NT2/D1 (cell line): ENCODE data around the gene CCT3.

ENCODE experiments used
- DNase-seq: peaks from one replicate; pipeline ENCODE4 v3.0.0-alpha.2; 2011; ENCODE audit warnings: low read depth, low spot score
- H3K27me3 ChIP-seq: 2 replicates; pipeline ENCODE4 v1.6.0; 2011; ENCODE audit warnings: mild to moderate bottlenecking; ENCODE audit not compliant: insufficient read length, insufficient read depth
- H3K36me3 ChIP-seq: 2 replicates; pipeline ENCODE4 v1.6.1; 2011; ENCODE audit warnings: mild to moderate bottlenecking, low read length, mixed read lengths; ENCODE audit not compliant: insufficient read depth, insufficient read length
- H3K4me1 ChIP-seq: 2 replicates; pipeline ENCODE4 v1.5.1; 2011; ENCODE audit not compliant: insufficient read depth, insufficient read length
- H3K4me3 ChIP-seq: 2 replicates; pipeline ENCODE4 v1.5.1; 2011; ENCODE audit warnings: low read depth; ENCODE audit not compliant: insufficient read length
- H3K9ac ChIP-seq: 2 replicates; pipeline ENCODE4 v1.6.0; 2011; ENCODE audit warnings: low read depth; ENCODE audit not compliant: insufficient read length
- H3K9me3 ChIP-seq: 2 replicates; pipeline ENCODE4 v1.5.1; 2011; ENCODE audit warnings: mild to moderate bottlenecking, low read length; ENCODE audit not compliant: insufficient read depth
- SUZ12 ChIP-seq: IDR thresholded peaks from 2 replicates; pipeline ENCODE4 v1.6.1; 2011; ENCODE audit not compliant: insufficient read length, insufficient read depth; ENCODE audit errors: extremely low read depth
- YY1 ChIP-seq: IDR thresholded peaks from 2 replicates; pipeline ENCODE4 v1.6.1; 2011; ENCODE audit not compliant: insufficient read length, insufficient read depth
- ZNF274 ChIP-seq: IDR thresholded peaks from 2 replicates; pipeline ENCODE4 v1.6.1; 2011; ENCODE audit warnings: mild to moderate bottlenecking, low read depth, low read length

The CCT3 gene

GRCh38 chr1:156384007-156384406 is 45.9 kb upstream of the CCT3 start:
- no peak for DNase-seq
- TF ChIP-seq YY1 (no peak), SUZ12 (no peak), ZNF274 (no peak)
- Histone ChIP-seq H3K4me1 (peaks cover 21% of the 10 kb centered on the region), H3K27me3 (peaks cover 49% of the 10 kb centered on the region), H3K4me3 (no peak overlapping the region), H3K36me3 (no peaks in the 10 kb centered on the region), H3K9me3 (no peaks in the 10 kb centered on the region), H3K9ac (no peak overlapping the region)

- peaks cover 40% of the 10 kb centered on the region for H3K27me3 ChIP-seq
- TF ChIP-seq SUZ12 = no peak
- TF ChIP-seq YY1 = no peak
- TF ChIP-seq ZNF274 = no peak
- no peaks in the 10 kb centered on the region for H3K36me3 ChIP-seq
- peaks cover 21% of the 10 kb centered on the region for H3K4me1 ChIP-seq
- no peak overlapping the region for H3K4me3 ChIP-seq
- H3K9me3 ChIP-seq = no peaks in the 10 kb centered on the region
- no peak overlapping the region for H3K9ac ChIP-seq
- peak; percentile 84 for DNase-seq
These were observed 44.9 kb upstream of the CCT3 start for GRCh38 chr1:156383023-156383422.

GRCh38 chr1:156382561-156382960 is 44.5 kb upstream of the CCT3 start:
- Histone ChIP-seq H3K36me3 (no peaks in the 10 kb centered on the region), H3K27me3 (peaks cover 36% of the 10 kb centered on the region), H3K9ac (no peak overlapping the region), H3K4me3 (no peak overlapping the region), H3K4me1 (peaks cover 18% of the 10 kb centered on the region), H3K9me3 (no peaks in the 10 kb centered on the region)
- DNase-seq = no peak
- TF ChIP-seq SUZ12 = no peak
- TF ChIP-seq YY1 = no peak
- TF ChIP-seq ZNF274 = no peak

- peak; percentile 84 for DNase-seq
- H3K27me3 ChIP-seq = peaks cover 11% of the 10 kb centered on the region
- H3K36me3 ChIP-seq = no peaks in the 10 kb centered on the region
- no peak overlapping the region for H3K4me3 ChIP-seq
- H3K4me1 ChIP-seq = peaks cover 19% of the 10 kb centered on the region
- no peak overlapping the region for H3K9ac ChIP-seq
- no peak for TF ChIP-seq SUZ12
- no peak for TF ChIP-seq YY1
- no peak for TF ChIP-seq ZNF274
- H3K9me3 ChIP-seq = no peaks in the 10 kb centered on the region
These were observed 41.5 kb upstream of the CCT3 start for GRCh38 chr1:156379420-156380165.

- no peak for TF ChIP-seq ZNF274
These were observed 40.5 kb upstream of the CCT3 start for GRCh38 chr1:156378557-156378956.

GRCh38 chr1:156376958-156377919 is 39.1 kb upstream of the CCT3 start:
- DNase-seq = no peak
- Histone ChIP-seq H3K9ac (no peak overlapping the region), H3K27me3 (peaks cover 6% of the 10 kb centered on the region), H3K36me3 (no peaks in the 10 kb centered on the region), H3K4me3 (no peak overlapping the region), H3K9me3 (no peaks in the 10 kb centered on the region), H3K4me1 (peaks cover 19% of the 10 kb centered on the region)
- TF ChIP-seq YY1 = no peak
- no peak for TF ChIP-seq ZNF274
- TF ChIP-seq SUZ12 = no peak

More at GRCh38 chr1:156378557-156378956, 40.5 kb upstream of the CCT3 start:
- Histone ChIP-seq H3K36me3 (no peaks in the 10 kb centered on the region), H3K27me3 (peaks cover 6% of the 10 kb centered on the region), H3K9ac (peak overlapping the region; percentile 14), H3K9me3 (no peaks in the 10 kb centered on the region), H3K4me3 (no peak overlapping the region), H3K4me1 (peaks cover 19% of the 10 kb centered on the region)
- DNase-seq = no peak

- no peak for DNase-seq
- no peak for TF ChIP-seq ZNF274
- TF ChIP-seq YY1 = no peak
- TF ChIP-seq SUZ12 = no peak
- Histone ChIP-seq H3K27me3 (peaks cover 1% of the 10 kb centered on the region), H3K4me1 (peaks cover 24% of the 10 kb centered on the region), H3K9ac (no peak overlapping the region), H3K4me3 (no peak overlapping the region), H3K9me3 (no peaks in the 10 kb centered on the region), H3K36me3 (no peaks in the 10 kb centered on the region)
These were observed 38.1 kb upstream of the CCT3 start for GRCh38 chr1:156376146-156376545.
